Right atrium auricular region (tissue), 2 donors: ENCODE data around the gene PRKAG2. TPM values are rescaled to one million over a fixed set of nuclear protein-coding genes. Genes with fewer than 3 reads are reported as not detected.
"Not testable (repeated sequence)": the region's sequence is repeated elsewhere in the genome, so short reads cannot be mapped to it uniquely, and the experiment has no call there.

ENCODE experiments used
- DNase-seq: peaks from one replicate; pipeline ENCODE4 v3.0.0-alpha.2; 2019; ENCODE audit warnings: low spot score
- H3K27ac ChIP-seq, 2 donors: fragments of 200-600 bp; sonication (generic); 1 replicate in 1 of 2; 2 replicates in 1 of 2; pipeline ENCODE4 v1.5.1; 2016 to 2019
- H3K27me3 ChIP-seq, 2 donors: fragments of 200-600 bp; sonication (generic); one replicate each; pipeline versions ENCODE4 v1.5.1 to v1.6.0; 2017 to 2019
- H3K36me3 ChIP-seq: fragments of 200-600 bp; sonication (generic); one replicate; pipeline ENCODE4 v1.5.1; 2016
- H3K4me1 ChIP-seq, 2 donors: fragments of 200-600 bp; sonication (generic); one replicate each; pipeline versions ENCODE4 v1.5.1 to v1.6.0; 2017 to 2019
- H3K4me3 ChIP-seq, 2 donors: fragments of 200-600 bp; sonication (generic); 1 replicate in 1 of 2; 2 replicates in 1 of 2; pipeline ENCODE4 v1.5.1; 2017 to 2019; ENCODE audit warnings: mild to moderate bottlenecking in 1 of 2, moderate library complexity in 1 of 2
- H3K9me3 ChIP-seq, 2 donors: fragments of 200-600 bp; sonication (generic); one replicate each; pipeline ENCODE4 v1.5.1; 2019
- total RNA-seq, 2 donors: library from RNA; depleted of rRNA; stranded (reverse); fragments of >200 nt; gene quantifications; one replicate each; pipeline ENCODE4 v1.1.0, GENCODE V29; 2016
- TF ChIP-seq, protein P1 (sequence below), 2 donors: fragments of 200-600 bp; sonication (generic); IDR thresholded peaks; one replicate each; pipeline ENCODE4 v1.5.1; 2019; ENCODE audit warnings: antibody characterized with exemption in 2 of 2

The PRKAG2 gene
- total RNA-seq, 2 donors from 2014 or later = 133 to 177 TPM

GRCh38 chr7:151877911-151878835 is 1.3 kb upstream of the PRKAG2 start:
- Histone ChIP-seq H3K27ac (peak overlapping the region; percentile 98 to 99), H3K4me1 (peaks cover 0 to 25% of the 10 kb centered on the region in 2 donors), H3K36me3 (no peaks in the 10 kb centered on the region), H3K9me3 (no peaks in the 10 kb centered on the region), H3K27me3 (no peaks in the 10 kb centered on the region), H3K4me3 (peak overlapping the region; percentile 77 to 89)
- TF ChIP-seq, protein P1, sequence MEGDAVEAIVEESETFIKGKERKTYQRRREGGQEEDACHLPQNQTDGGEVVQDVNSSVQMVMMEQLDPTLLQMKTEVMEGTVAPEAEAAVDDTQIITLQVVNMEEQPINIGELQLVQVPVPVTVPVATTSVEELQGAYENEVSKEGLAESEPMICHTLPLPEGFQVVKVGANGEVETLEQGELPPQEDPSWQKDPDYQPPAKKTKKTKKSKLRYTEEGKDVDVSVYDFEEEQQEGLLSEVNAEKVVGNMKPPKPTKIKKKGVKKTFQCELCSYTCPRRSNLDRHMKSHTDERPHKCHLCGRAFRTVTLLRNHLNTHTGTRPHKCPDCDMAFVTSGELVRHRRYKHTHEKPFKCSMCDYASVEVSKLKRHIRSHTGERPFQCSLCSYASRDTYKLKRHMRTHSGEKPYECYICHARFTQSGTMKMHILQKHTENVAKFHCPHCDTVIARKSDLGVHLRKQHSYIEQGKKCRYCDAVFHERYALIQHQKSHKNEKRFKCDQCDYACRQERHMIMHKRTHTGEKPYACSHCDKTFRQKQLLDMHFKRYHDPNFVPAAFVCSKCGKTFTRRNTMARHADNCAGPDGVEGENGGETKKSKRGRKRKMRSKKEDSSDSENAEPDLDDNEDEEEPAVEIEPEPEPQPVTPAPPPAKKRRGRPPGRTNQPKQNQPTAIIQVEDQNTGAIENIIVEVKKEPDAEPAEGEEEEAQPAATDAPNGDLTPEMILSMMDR (IDR thresholded peaks at IDR 0.05) = no peak
- DNase-seq = no peak

DNA sequence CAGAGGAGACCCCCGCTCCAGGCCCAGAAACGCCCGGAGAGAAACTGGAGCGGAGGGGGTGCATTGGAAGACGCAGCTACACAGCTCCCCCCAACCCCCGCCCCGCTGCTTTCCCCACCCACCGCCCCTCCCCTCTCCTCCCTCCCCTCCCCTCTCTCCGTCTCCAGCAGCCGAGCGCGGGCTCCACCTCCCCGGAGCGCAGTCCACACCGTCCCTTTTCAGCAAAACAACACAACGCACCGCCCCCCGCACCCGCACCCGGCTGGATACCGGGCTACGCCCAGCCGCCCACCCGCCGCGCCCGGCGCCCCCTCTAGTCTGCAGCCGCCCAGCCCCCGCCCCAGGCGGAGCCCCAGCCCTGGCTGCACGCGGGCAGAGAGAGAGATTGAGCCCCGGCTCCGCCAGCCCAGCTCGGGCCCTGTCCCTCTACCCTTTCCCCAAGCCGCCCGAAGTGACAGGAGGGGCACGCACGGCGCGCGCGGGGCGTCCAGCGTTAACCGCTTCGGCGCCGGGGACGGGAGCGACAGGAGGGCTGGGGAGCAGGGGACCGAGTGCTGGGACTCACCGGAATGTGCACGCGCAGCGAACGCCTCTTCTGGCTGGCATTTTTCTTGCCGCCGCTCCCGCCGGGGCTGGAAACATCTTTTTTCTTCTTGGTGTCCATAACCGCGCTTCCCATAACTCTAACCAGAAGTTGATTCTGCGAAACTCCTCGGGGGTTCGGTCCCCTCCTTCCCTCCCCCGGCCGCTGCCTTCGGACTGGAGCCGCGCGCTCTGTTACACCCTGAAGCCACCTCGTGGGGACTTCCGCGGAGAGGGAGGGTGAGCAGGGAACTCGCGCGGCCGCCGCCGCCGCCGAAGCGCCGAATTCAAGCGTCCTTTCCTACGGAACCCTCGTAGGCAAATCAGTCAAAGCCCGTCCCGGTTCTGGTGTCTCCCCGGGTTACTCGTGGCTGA is 695 bp downstream of the PRKAG2 start:
- Histone ChIP-seq H3K4me3 (peak overlapping the region; percentile 77 to 89), H3K9me3 (no peaks in the 10 kb centered on the region), H3K36me3 (no peaks in the 10 kb centered on the region), H3K27ac (peak overlapping the region; percentile 98 to 99), H3K27me3 (no peaks in the 10 kb centered on the region), H3K4me1 (peaks cover 0 to 28% of the 10 kb centered on the region in 2 donors)
- TF ChIP-seq, protein P1 (IDR thresholded peaks at IDR 0.05) = no peak
- DNase-seq = peak; percentile 82

GRCh38 chr7:151874479-151874878 is 2.4 kb downstream of the PRKAG2 start:
- DNase-seq, H3K27me3 ChIP-seq, H3K9me3 ChIP-seq, H3K36me3 ChIP-seq: not testable (repeated sequence)
- peak overlapping the region in 1 of 2 donors; percentile 77 for H3K4me3 ChIP-seq
- peak overlapping the region; percentile 98 to 99 for H3K27ac ChIP-seq
- peaks cover 0 to 46% of the 10 kb centered on the region in 2 donors for H3K4me1 ChIP-seq

GRCh38 chr7:151873402-151873965 is 3.4 kb downstream of the PRKAG2 start:
- no peaks in the 10 kb centered on the region for H3K36me3 ChIP-seq
- H3K27ac ChIP-seq = peak overlapping the region; percentile 36 to 52
- TF ChIP-seq, protein P1 (IDR thresholded peaks at IDR 0.05) = no peak
- H3K4me1 ChIP-seq = peaks cover 0 to 55% of the 10 kb centered on the region in 2 donors
- no peak for DNase-seq
- no peak overlapping the region for H3K4me3 ChIP-seq
- H3K27me3 ChIP-seq = no peaks in the 10 kb centered on the region
- H3K9me3 ChIP-seq = no peaks in the 10 kb centered on the region

DNA sequence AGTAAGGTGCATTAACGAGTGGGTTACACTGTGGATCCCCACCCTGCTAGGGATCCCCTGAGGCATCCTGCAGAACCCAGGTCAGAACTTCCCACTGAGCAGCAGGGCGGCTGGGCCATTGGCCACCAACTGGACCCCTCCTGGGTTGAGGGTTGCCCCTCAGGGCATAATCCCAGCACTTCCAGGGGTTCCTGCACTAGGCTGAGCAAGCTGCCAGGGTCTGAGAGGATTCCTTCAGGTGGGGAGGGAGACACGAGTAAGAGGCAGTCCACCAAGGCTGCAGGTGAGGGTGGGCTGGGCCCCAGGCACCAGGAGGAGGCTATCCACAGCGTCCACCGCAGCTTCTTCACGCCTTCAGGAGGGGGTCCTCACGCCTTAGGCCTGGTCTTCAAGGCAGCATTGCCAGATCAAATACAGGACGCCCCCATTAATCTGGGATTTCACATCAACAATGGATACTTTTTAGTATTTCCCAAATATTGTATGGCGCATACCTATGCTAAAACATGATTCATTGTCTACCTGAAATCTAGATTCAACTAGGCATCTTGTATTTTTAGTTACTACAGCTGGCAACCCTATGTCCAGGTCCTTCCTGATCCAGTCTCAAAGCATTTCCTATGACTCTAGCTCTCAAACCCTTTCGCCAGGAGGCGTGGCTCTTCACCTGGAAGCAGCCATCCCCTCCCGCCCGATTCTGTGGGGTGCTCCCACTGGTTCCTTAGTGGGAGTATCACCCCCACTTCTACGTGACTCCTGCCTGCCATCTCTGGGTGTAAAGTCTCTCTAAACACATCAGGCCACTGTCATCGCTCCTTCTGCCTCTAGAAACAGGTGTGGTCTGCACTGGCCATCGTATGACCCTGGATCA is 4.1 kb downstream of the PRKAG2 start:
- Histone ChIP-seq H3K9me3 (no peaks in the 10 kb centered on the region), H3K36me3 (no peaks in the 10 kb centered on the region), H3K27ac (peak overlapping the region; percentile 36 to 52), H3K4me3 (no peak overlapping the region), H3K4me1 (peaks cover 0 to 55% of the 10 kb centered on the region in 2 donors), H3K27me3 (no peaks in the 10 kb centered on the region)
- DNase-seq = no peak
- TF ChIP-seq, protein P1 (IDR thresholded peaks at IDR 0.05) = no peak
